Measurements from ENCODE around the gene PPIB. TPM values are rescaled to one million over a fixed set of nuclear protein-coding genes. Genes with fewer than 3 reads are reported as not detected.
A peak's percentile ranks its signal among the peaks of the same experiment; 100 is the strongest.

Gene PPIB
- total RNA-seq, 1 donor from 2014 or later: 698 TPM

- Mint-ChIP-seq H3K36me3 (ENCODE audit: unreplicated experiment) (peaks cover 12% of the 10 kb centered on the region), H3K9me3 (ENCODE audit: unreplicated experiment) (no peaks in the 10 kb centered on the region), H3K27me3 (ENCODE audit: unreplicated experiment) (no peaks in the 10 kb centered on the region), H3K4me1 (ENCODE audit: unreplicated experiment) (peaks cover 33% of the 10 kb centered on the region), H3K4me3 (ENCODE audit: unreplicated experiment) (peak overlapping the region; percentile 80), H3K27ac (ENCODE audit: unreplicated experiment) (peak overlapping the region; percentile 98)
- no peak for DNase-seq (ENCODE audit: extremely low spot score, unreplicated experiment)
- no peak for TF ChIP-seq CTCF (IDR thresholded peaks at IDR 0.05)
Observed at GRCh38 chr15:64163659-64164362, 989 bp upstream of the PPIB start.

- Mint-ChIP-seq H3K27me3 (ENCODE audit: unreplicated experiment) (no peaks in the 10 kb centered on the region), H3K36me3 (ENCODE audit: unreplicated experiment) (peaks cover 24% of the 10 kb centered on the region), H3K27ac (ENCODE audit: unreplicated experiment) (peak overlapping the region; percentile 90), H3K9me3 (ENCODE audit: unreplicated experiment) (no peaks in the 10 kb centered on the region), H3K4me3 (ENCODE audit: unreplicated experiment) (peak overlapping the region; percentile 90), H3K4me1 (ENCODE audit: unreplicated experiment) (peaks cover 41% of the 10 kb centered on the region)
- no peak for TF ChIP-seq CTCF (IDR thresholded peaks at IDR 0.05)
- DNase-seq (ENCODE audit: extremely low spot score, unreplicated experiment): no peak
Observed at GRCh38 chr15:64162478-64162868, 349 bp downstream of the PPIB start.

- Mint-ChIP-seq H3K27me3 (ENCODE audit: unreplicated experiment) (no peaks in the 10 kb centered on the region), H3K36me3 (ENCODE audit: unreplicated experiment) (peaks cover 27% of the 10 kb centered on the region), H3K4me3 (ENCODE audit: unreplicated experiment) (peak overlapping the region; percentile 90), H3K9me3 (ENCODE audit: unreplicated experiment) (no peaks in the 10 kb centered on the region), H3K4me1 (ENCODE audit: unreplicated experiment) (peaks cover 41% of the 10 kb centered on the region), H3K27ac (ENCODE audit: unreplicated experiment) (peak overlapping the region; percentile 90)
- DNase-seq (ENCODE audit: extremely low spot score, unreplicated experiment): no peak
- no peak for TF ChIP-seq CTCF (IDR thresholded peaks at IDR 0.05)
Observed at GRCh38 chr15:64161688-64162477, 939 bp downstream of the PPIB start.

GRCh38 chr15:64158363-64159134, 4.3 kb downstream of the PPIB start:
- TF ChIP-seq CTCF (IDR thresholded peaks at IDR 0.05): no peak
- Mint-ChIP-seq H3K27me3 (ENCODE audit: unreplicated experiment) (no peaks in the 10 kb centered on the region), H3K9me3 (ENCODE audit: unreplicated experiment) (no peaks in the 10 kb centered on the region), H3K36me3 (ENCODE audit: unreplicated experiment) (peaks cover 37% of the 10 kb centered on the region), H3K27ac (ENCODE audit: unreplicated experiment) (peak overlapping the region; percentile 64), H3K4me3 (ENCODE audit: unreplicated experiment) (no peak overlapping the region), H3K4me1 (ENCODE audit: unreplicated experiment) (peaks cover 34% of the 10 kb centered on the region)
- DNase-seq (ENCODE audit: extremely low spot score, unreplicated experiment): no peak
